Erythroblast (primary cell): ENCODE data around the gene HSPA13.
"Not testable (repeated sequence)": the region's sequence is repeated elsewhere in the genome, so short reads cannot be mapped to it uniquely, and the experiment has no call there.

Experiments used
- DNase-seq, 2 experiments: peaks; one replicate each; lab custom pipeline; 2025; lab: John Stamatoyannopoulos, UW
- GATA1 ChIP-seq: IDR thresholded peaks from 2 replicates; pipeline ENCODE4 v1.6.1; 2011; ENCODE audit warnings: low read depth, mild to moderate bottlenecking, control low read depth, low read length, moderate library complexity
- POLR2A ChIP-seq: IDR thresholded peaks from 2 replicates; pipeline ENCODE4 v1.6.1; 2011; ENCODE audit warnings: mild to moderate bottlenecking, low read length

HSPA13 gene

DNA sequence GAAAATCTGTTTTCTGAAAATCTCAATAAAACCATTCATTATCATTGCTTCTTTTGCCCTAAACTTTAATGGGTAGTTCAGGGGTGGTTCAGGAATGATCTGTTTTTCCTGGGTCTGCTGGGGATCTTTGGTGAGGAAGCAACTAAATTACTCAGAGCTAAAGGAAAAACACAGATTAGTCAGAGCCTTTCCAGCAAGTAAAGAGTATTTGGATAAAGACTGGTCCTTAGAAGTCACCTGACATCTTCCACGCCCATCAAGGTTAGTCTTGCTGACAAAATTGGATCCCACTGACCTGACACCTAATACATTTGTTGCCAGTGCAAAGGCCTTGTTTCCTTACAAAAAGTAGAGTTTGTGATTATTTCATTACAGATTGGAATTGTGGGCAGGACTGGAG is 24.2 kb downstream of the HSPA13 start:
- DNase-seq: no peak
- TF ChIP-seq GATA1: no peak
- TF ChIP-seq POLR2A: no peak

DNA sequence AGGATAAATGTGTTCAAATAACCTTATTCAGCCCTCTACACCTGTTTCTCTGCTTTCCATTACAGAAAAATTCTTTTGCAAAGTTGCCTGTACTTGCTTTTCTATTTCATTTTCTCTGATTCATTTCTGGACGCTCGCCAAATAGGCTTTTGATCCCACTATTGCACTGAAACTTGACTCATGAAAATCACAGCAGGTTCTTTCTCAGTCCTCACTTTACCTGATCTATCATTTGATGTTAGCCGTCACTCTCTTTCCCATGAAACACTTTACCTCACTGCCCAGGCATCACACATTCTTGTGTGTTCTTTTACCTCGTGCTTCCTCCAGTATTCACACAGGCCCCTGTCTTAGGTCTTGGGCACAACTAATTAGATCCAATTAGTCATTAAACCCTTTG is 26.2 kb downstream of the HSPA13 start:
- no peak for DNase-seq
- TF ChIP-seq GATA1 (no peak), POLR2A (no peak)

- TF ChIP-seq POLR2A (no peak), GATA1 (no peak)
- DNase-seq: no peak
Observed at GRCh38 chr21:14354515-14354914, 28.4 kb downstream of the HSPA13 start.

- TF ChIP-seq GATA1 (no peak), POLR2A (no peak)
- DNase-seq: no peak
Observed at GRCh38 chr21:14353726-14354125, 29.2 kb downstream of the HSPA13 start.

DNA sequence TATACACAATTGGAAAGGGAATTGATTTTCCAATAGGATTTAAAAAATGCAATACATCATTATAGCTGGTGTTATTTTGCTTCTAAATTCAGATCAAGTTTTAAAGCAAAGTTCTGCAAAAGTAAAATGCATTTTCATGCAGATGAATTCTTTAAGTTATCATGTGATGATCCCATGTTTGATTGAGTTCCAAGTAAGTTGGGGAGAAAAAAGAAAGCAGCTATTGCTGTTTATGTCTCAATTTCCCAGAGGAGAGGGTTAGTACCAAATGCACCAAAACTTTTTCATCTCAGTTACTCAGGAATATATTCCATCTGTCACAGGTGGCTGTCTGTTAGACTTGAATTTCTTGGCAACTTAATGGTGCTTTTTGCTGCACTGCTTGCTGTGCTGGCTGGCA is 29.7 kb downstream of the HSPA13 start:
- no peak for TF ChIP-seq GATA1
- no peak for TF ChIP-seq POLR2A
- DNase-seq: no peak

DNA sequence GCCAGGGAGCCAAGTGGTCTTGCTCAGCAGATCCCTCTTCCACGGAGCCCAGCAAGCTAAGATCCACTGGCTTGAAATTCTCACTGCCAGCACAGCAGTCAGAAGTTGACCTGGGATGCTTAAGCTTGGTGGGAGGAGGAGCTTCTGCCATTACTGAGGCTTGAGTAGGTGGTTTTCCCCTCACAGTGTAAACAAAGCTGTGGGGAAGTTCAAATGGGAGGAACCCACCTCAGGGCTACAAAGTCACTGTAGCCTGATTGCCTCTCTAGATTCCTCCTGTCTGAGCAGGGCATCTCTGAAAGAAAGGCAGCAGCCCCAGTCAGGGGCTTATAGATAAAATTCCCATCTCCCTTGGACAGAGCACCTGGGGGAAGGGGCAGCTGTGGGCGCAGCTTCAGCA is 55.6 kb downstream of the HSPA13 start:
- DNase-seq: not testable (repeated sequence)

DNA sequence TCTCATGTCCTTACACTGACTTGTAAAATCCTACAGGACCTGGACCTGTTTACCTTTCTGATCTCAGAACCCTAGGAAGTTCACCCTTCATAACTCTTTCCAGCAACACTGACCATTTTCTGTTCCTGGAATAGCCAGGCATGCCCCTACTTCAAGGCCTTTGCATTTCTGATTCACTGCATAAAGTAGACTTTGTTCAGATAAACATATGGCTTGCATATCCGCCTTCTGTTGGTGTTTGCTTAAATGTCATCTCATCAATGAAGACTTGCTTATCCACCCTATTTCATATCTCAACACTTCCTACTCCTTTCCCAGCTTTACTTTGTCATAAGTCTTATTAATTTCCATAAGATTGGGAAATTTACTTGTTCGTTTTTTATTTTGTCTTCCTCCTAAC is 57.4 kb downstream of the HSPA13 start:
- TF ChIP-seq POLR2A (no peak), GATA1 (no peak)
- DNase-seq: no peak
